A673 (cell line): Measurements from ENCODE around the gene COIL.

Experiments
- CTCF ChIP-seq: fragments of 300-800, 200-600 bp; sonication (generic); conservative IDR thresholded peaks from 2 replicates; pipeline ENCODE4 v1.5.1; 2017; ENCODE audit warnings: low read depth, mild to moderate bottlenecking, antibody characterized with exemption, low read length, moderate library complexity, mixed read lengths
- EZH2 ChIP-seq: fragments of 200-600 bp; sonication (generic); IDR thresholded peaks from 2 replicates; pipeline ENCODE4 v1.6.1; 2017; ENCODE audit warnings: borderline replicate concordance, low read depth, mild to moderate bottlenecking, mixed read lengths, antibody characterized with exemption, low read length; ENCODE audit not compliant: poor library complexity, severe bottlenecking

GRCh38 chr17:56970974-56971373, 10.1 kb upstream of the COIL start:
- no peak for TF ChIP-seq EZH2
- no peak for TF ChIP-seq CTCF
